ENCODE data around the gene FAM227A.

Gene FAM227A

GRCh38 chr22:38554281-38554680 is 101.9 kb downstream of the FAM227A start:
- DNase-seq (ENCODE audit: low read depth in 1 of 2, low spot score in 1 of 2): no peak

GRCh38 chr22:38549101-38549894 is 106.9 kb downstream of the FAM227A start:
- no peak for DNase-seq (ENCODE audit: low read depth in 1 of 2, low spot score in 1 of 2)

- DNase-seq (ENCODE audit: low read depth in 1 of 2, low spot score in 1 of 2): no peak
These were observed 115.5 kb downstream of the FAM227A start for GRCh38 chr22:38540701-38541100.

- no peak for DNase-seq (ENCODE audit: low read depth in 1 of 2, low spot score in 1 of 2)
These were observed 124.8 kb downstream of the FAM227A start for GRCh38 chr22:38531251-38531938.
